PFSK-1 (cell line): ENCODE results near the gene SLC6A9.

ENCODE experiments used
- POLR2AphosphoS5 ChIP-seq: IDR thresholded peaks from 2 replicates; pipeline ENCODE4 v1.6.1; 2012; ENCODE audit warnings: low read depth, mild to moderate bottlenecking, control low read depth, low read length, moderate library complexity
- REST ChIP-seq, 2 experiments: IDR thresholded peaks; 2 replicates each; pipeline versions ENCODE4 v1.6.1 to v1.8.0; 2011 to 2012; ENCODE audit warnings: low read depth in 2 of 2, low read length in 2 of 2, control low read depth in 1 of 2, inconsistent platforms in 1 of 2, mild to moderate bottlenecking in 1 of 2, moderate library complexity in 1 of 2; ENCODE audit not compliant: insufficient read depth in 1 of 2
- SIN3A ChIP-seq: IDR thresholded peaks from 2 replicates; pipeline ENCODE4 v1.6.1; 2012; ENCODE audit warnings: mild to moderate bottlenecking, low read length, moderate library complexity, borderline replicate concordance; ENCODE audit not compliant: insufficient read depth

- TF ChIP-seq POLR2AphosphoS5 (no peak), SIN3A (no peak), REST (IDR thresholded peaks at IDR 0.05; ENCODE audit: insufficient read depth in 1 of 2, low read depth in 2 of 2, low read length in 2 of 2) (no peak)
These were observed 70.5 kb downstream of the SLC6A9 start for GRCh38 chr1:43960798-43961197.
